Right atrium auricular region (tissue), 2 donors: ENCODE data around the gene CHD6. TPM values are rescaled to one million over a fixed set of nuclear protein-coding genes. Genes with fewer than 3 reads are reported as not detected.

Source experiments
- DNase-seq: peaks from one replicate; pipeline ENCODE4 v3.0.0-alpha.2; 2019; ENCODE audit warnings: low spot score
- H3K27ac ChIP-seq, 2 donors: fragments of 200-600 bp; sonication (generic); 1 replicate in 1 of 2; 2 replicates in 1 of 2; pipeline ENCODE4 v1.5.1; 2016 to 2019
- H3K27me3 ChIP-seq, 2 donors: fragments of 200-600 bp; sonication (generic); one replicate each; pipeline versions ENCODE4 v1.5.1 to v1.6.0; 2017 to 2019
- H3K36me3 ChIP-seq: fragments of 200-600 bp; sonication (generic); one replicate; pipeline ENCODE4 v1.5.1; 2016
- H3K4me1 ChIP-seq, 2 donors: fragments of 200-600 bp; sonication (generic); one replicate each; pipeline versions ENCODE4 v1.5.1 to v1.6.0; 2017 to 2019
- H3K4me3 ChIP-seq, 2 donors: fragments of 200-600 bp; sonication (generic); 1 replicate in 1 of 2; 2 replicates in 1 of 2; pipeline ENCODE4 v1.5.1; 2017 to 2019; ENCODE audit warnings: mild to moderate bottlenecking in 1 of 2, moderate library complexity in 1 of 2
- H3K9me3 ChIP-seq, 2 donors: fragments of 200-600 bp; sonication (generic); one replicate each; pipeline ENCODE4 v1.5.1; 2019
- CTCF ChIP-seq, 2 donors: fragments of 200-600 bp; sonication (generic); IDR thresholded peaks; one replicate each; pipeline ENCODE4 v1.5.1; 2019; ENCODE audit warnings: antibody characterized with exemption in 2 of 2
- total RNA-seq, 2 donors: library from RNA; depleted of rRNA; stranded (reverse); fragments of >200 nt; gene quantifications; one replicate each; pipeline ENCODE4 v1.1.0, GENCODE V29; 2016

The CHD6 gene
- total RNA-seq, 2 donors from 2014 or later = 22.2 to 27.4 TPM

- Histone ChIP-seq H3K9me3 (no peaks in the 10 kb centered on the region), H3K27ac (no peak overlapping the region), H3K36me3 (peaks cover 76% of the 10 kb centered on the region), H3K4me3 (no peak overlapping the region), H3K4me1 (peaks cover 0 to 5% of the 10 kb centered on the region in 2 donors), H3K27me3 (no peaks in the 10 kb centered on the region)
- TF ChIP-seq CTCF (IDR thresholded peaks at IDR 0.05) = no peak
- no peak for DNase-seq
Observed at GRCh38 chr20:41447006-41447405, 171.2 kb downstream of the CHD6 start.

GRCh38 chr20:41446456-41446855 lies 171.7 kb downstream of the CHD6 start:
- H3K4me3 ChIP-seq = no peak overlapping the region
- H3K27ac ChIP-seq = no peak overlapping the region
- TF ChIP-seq CTCF (IDR thresholded peaks at IDR 0.05) = no peak
- no peaks in the 10 kb centered on the region for H3K9me3 ChIP-seq
- DNase-seq = no peak
- H3K27me3 ChIP-seq = no peaks in the 10 kb centered on the region
- H3K4me1 ChIP-seq = peaks cover 0 to 5% of the 10 kb centered on the region in 2 donors
- peaks cover 73% of the 10 kb centered on the region for H3K36me3 ChIP-seq

- no peak for DNase-seq
- Histone ChIP-seq H3K9me3 (no peaks in the 10 kb centered on the region), H3K4me1 (no peaks in the 10 kb centered on the region), H3K27ac (no peak overlapping the region), H3K27me3 (no peaks in the 10 kb centered on the region), H3K36me3 (peaks cover 72% of the 10 kb centered on the region), H3K4me3 (no peak overlapping the region)
- TF ChIP-seq CTCF (IDR thresholded peaks at IDR 0.05) = no peak
Observed at GRCh38 chr20:41444821-41445220, 173.4 kb downstream of the CHD6 start.

GRCh38 chr20:41443691-41444090 lies 174.5 kb downstream of the CHD6 start:
- no peak for TF ChIP-seq CTCF (IDR thresholded peaks at IDR 0.05)
- Histone ChIP-seq H3K4me3 (no peak overlapping the region), H3K27me3 (no peaks in the 10 kb centered on the region), H3K9me3 (no peaks in the 10 kb centered on the region), H3K27ac (no peak overlapping the region), H3K36me3 (peaks cover 82% of the 10 kb centered on the region), H3K4me1 (no peaks in the 10 kb centered on the region)
- no peak for DNase-seq

- H3K9me3 ChIP-seq = no peaks in the 10 kb centered on the region
- peaks cover 72% of the 10 kb centered on the region for H3K36me3 ChIP-seq
- H3K4me1 ChIP-seq = no peaks in the 10 kb centered on the region
- H3K4me3 ChIP-seq = no peak overlapping the region
- no peak for DNase-seq
- H3K27ac ChIP-seq = no peak overlapping the region
- H3K27me3 ChIP-seq = no peaks in the 10 kb centered on the region
- no peak for TF ChIP-seq CTCF (IDR thresholded peaks at IDR 0.05)
Observed at GRCh38 chr20:41440882-41441281, 177.3 kb downstream of the CHD6 start.

- H3K27me3 ChIP-seq = no peaks in the 10 kb centered on the region
- TF ChIP-seq CTCF (IDR thresholded peaks at IDR 0.05) = no peak
- no peaks in the 10 kb centered on the region for H3K9me3 ChIP-seq
- H3K4me3 ChIP-seq = no peak overlapping the region
- peaks cover 62% of the 10 kb centered on the region for H3K36me3 ChIP-seq
- no peak overlapping the region for H3K27ac ChIP-seq
- H3K4me1 ChIP-seq = no peaks in the 10 kb centered on the region
- DNase-seq = no peak
Observed at GRCh38 chr20:41437836-41438235, 180.3 kb downstream of the CHD6 start.
